T-helper 2 cell treated with Interferon-gamma antibody and Interleukin-4, amounts not matched to agents 100 ng/mL and 5 ng/mL, for 36 hours (primary cell): ENCODE measurements around the gene EEIG2. TPM values are rescaled to one million over a fixed set of nuclear protein-coding genes. Genes with fewer than 3 reads are reported as not detected.

ENCODE experiments used
- total RNA-seq: library from RNA; stranded (reverse); gene quantifications from 2 replicates; pipeline ENCODE4 v1.2.3, GENCODE V29; 2022

EEIG2 gene
- total RNA-seq, 1 donor from 2014 or later, result 14.0 TPM

Other genes starting within 250 kb of the EEIG2 start
- gene NBPF6, start 109.8 kb upstream of the EEIG2 start, total RNA-seq, result 0.98 TPM in 1 of 2 replicates, not detected in the other
- 20.7 and 21.0 TPM in 2 replicates for gene HENMT1, start 101.0 kb downstream of the EEIG2 start, total RNA-seq
- gene PRPF38B, start 132.2 kb downstream of the EEIG2 start, total RNA-seq, result 81.2 and 84.0 TPM in 2 replicates
- gene FNDC7, start 152.8 kb downstream of the EEIG2 start, total RNA-seq, result 0.07 TPM in 1 of 2 replicates, not detected in the other
- gene STXBP3, start 186.6 kb downstream of the EEIG2 start, total RNA-seq, result 48.5 and 54.4 TPM in 2 replicates